Transverse colon (tissue), 4 donors: ENCODE measurements around the gene HBEGF.

Experiments used
- CTCF ChIP-seq, 5 experiments: fragments of 200-600 bp in 3 of 5; fragments of 450-650 bp in 2 of 5; sonication (generic) in 3 of 5; IDR thresholded peaks; 1 replicate in 2 of 5; 2 replicates in 3 of 5; pipeline ENCODE4 v1.5.1; 2016 to 2017; ENCODE audit warnings: antibody characterized with exemption in 5 of 5, inconsistent platforms in 3 of 5, mild to moderate bottlenecking in 2 of 5, moderate library complexity in 1 of 5
- POLR2A ChIP-seq: fragments of 450-650 bp; IDR thresholded peaks from one replicate; pipeline ENCODE4 v1.6.1; 2016; ENCODE audit warnings: antibody characterized with exemption, mild to moderate bottlenecking, moderate library complexity
- POLR2AphosphoS5 ChIP-seq, 3 donors: sonication (generic); formaldehyde crosslinking; IDR thresholded peaks; one replicate each; pipeline ENCODE4 v1.6.1; 2016; ENCODE audit warnings: antibody characterized with exemption in 3 of 3

GRCh38 chr5:140298183-140298601 lies 48.2 kb downstream of the HBEGF start:
- TF ChIP-seq CTCF (IDR thresholded peaks at IDR 0.05) (no peak), POLR2A (no peak), POLR2AphosphoS5 (IDR thresholded peaks at IDR 0.05) (no peak)
